Measurements from ENCODE around the gene EML6. TPM values are rescaled to one million over a fixed set of nuclear protein-coding genes. Genes with fewer than 3 reads are reported as not detected.

EML6 gene
- polyA plus RNA-seq, 1 donor (not counting 4 experiments of a cell fraction or from before 2014, with no cell fraction given): 0.96 TPM

DNA sequence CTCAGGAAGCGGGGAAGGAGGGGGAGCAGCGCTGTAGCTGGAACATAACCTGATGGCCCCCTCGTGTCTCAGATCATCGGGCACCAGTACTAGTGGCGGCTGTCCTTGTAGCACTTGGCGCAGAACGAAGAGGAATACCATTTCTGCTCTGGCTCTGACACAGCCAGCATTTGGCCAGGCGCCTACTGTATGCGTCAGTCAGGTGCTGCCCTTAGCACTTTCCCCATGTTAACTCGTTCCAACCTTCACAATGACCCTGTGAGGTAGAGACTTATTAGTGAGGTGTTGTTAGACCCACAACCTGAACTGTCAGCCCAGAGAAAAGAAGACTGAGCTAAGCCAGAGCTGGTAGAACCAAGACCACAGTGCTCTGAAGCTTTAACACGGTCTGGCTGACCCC, 47.7 kb upstream of the EML6 start:
- DNase-seq (ENCODE audit: low read depth, low spot score) (no peak), FAIRE-seq (no peak)
- dilution Hi-C loops (cut with MboI; ENCODE audit: extremely low pct_ligation_motif_present, low sequenced_read_pairs): no loop called here
- no peaks in the 10 kb centered on the region for H3K79me2 ChIP-seq (ENCODE audit: control insufficient read depth, insufficient read depth, low read length)
- TF ChIP-seq, protein P1, sequence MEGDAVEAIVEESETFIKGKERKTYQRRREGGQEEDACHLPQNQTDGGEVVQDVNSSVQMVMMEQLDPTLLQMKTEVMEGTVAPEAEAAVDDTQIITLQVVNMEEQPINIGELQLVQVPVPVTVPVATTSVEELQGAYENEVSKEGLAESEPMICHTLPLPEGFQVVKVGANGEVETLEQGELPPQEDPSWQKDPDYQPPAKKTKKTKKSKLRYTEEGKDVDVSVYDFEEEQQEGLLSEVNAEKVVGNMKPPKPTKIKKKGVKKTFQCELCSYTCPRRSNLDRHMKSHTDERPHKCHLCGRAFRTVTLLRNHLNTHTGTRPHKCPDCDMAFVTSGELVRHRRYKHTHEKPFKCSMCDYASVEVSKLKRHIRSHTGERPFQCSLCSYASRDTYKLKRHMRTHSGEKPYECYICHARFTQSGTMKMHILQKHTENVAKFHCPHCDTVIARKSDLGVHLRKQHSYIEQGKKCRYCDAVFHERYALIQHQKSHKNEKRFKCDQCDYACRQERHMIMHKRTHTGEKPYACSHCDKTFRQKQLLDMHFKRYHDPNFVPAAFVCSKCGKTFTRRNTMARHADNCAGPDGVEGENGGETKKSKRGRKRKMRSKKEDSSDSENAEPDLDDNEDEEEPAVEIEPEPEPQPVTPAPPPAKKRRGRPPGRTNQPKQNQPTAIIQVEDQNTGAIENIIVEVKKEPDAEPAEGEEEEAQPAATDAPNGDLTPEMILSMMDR (optimal IDR thresholded peaks at IDR 0.05 in 1 of 3, IDR thresholded peaks at IDR 0.05 in 1 of 3, conservative IDR thresholded peaks at IDR 0.05 in 1 of 3; ENCODE audit: extremely low read depth in 1 of 3, insufficient read depth in 2 of 3, low read length in 3 of 3): no peak
- TF ChIP-seq EZH2 (IDR thresholded peaks at IDR 0.05; ENCODE audit: low read length): no peak
- H3K27me3 ChIP-seq (ENCODE audit: control insufficient read depth, extremely low read depth, insufficient read depth, low read length): no peaks in the 10 kb centered on the region
- no peak overlapping the region for H3K9ac ChIP-seq (ENCODE audit: control insufficient read depth, extremely low read depth, insufficient read depth, low read length)
- no peaks in the 10 kb centered on the region for H4K20me1 ChIP-seq (ENCODE audit: control insufficient read depth, extremely low read depth, insufficient read depth, low read length)
- H3K9me1 ChIP-seq (ENCODE audit: control insufficient read depth, extremely low read depth, insufficient read depth, low read length): no peaks in the 10 kb centered on the region
- no peak overlapping the region for H3K4me2 ChIP-seq (ENCODE audit: control insufficient read depth, extremely low read depth, insufficient read depth, low read depth, low read length)
- peaks cover 35% of the 10 kb centered on the region for H3K4me1 ChIP-seq (ENCODE audit: control insufficient read depth, extremely low read depth, insufficient read depth, low read length)
- H3K27ac ChIP-seq (ENCODE audit: control insufficient read depth, insufficient read depth, low read length): no peak overlapping the region
- no peaks in the 10 kb centered on the region for H3K9me3 ChIP-seq (ENCODE audit: control insufficient read depth, low read depth, low read length)
- H2AFZ ChIP-seq (ENCODE audit: control insufficient read depth, low read length): no peak overlapping the region
- peaks cover 0 to under 1% of the 10 kb centered on the region in 2 experiments for H3K36me3 ChIP-seq (ENCODE audit: control insufficient read depth in 2 of 2, extremely low read depth in 1 of 2, insufficient read depth in 2 of 2, low read length in 2 of 2)
- H3K4me3 ChIP-seq (ENCODE audit: control insufficient read depth in 2 of 3, extremely low read depth in 1 of 3, insufficient read depth in 2 of 3, low read depth in 1 of 3, low read length in 3 of 3): no peak overlapping the region

DNA sequence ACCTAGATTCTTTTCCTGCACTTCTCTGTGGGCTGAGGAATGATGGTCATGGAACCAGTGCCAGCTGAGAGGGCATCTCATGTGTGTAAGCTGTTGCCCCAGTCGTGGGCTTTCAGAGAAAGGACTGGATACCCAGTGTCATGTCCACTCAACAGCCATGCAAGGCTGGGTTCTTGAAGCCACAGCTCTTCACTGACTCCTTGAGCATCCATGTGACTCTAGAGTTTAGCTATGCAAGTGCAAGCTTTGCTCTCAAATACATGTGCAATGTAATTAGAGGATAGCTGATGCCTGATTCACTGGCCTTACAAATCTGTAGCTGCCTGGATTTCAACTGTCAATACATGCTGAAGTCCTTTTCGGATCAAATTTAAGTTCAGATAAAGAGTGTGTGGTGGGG, 46.8 kb upstream of the EML6 start:
- Histone ChIP-seq H3K4me3 (ENCODE audit: control insufficient read depth in 2 of 3, extremely low read depth in 1 of 3, insufficient read depth in 2 of 3, low read depth in 1 of 3, low read length in 3 of 3) (no peak overlapping the region), H3K9me3 (ENCODE audit: control insufficient read depth, low read depth, low read length) (no peaks in the 10 kb centered on the region), H3K79me2 (ENCODE audit: control insufficient read depth, insufficient read depth, low read length) (no peaks in the 10 kb centered on the region), H3K9ac (ENCODE audit: control insufficient read depth, extremely low read depth, insufficient read depth, low read length) (no peak overlapping the region), H3K36me3 (ENCODE audit: control insufficient read depth in 2 of 2, extremely low read depth in 1 of 2, insufficient read depth in 2 of 2, low read length in 2 of 2) (no peaks in the 10 kb centered on the region), H3K4me1 (ENCODE audit: control insufficient read depth, extremely low read depth, insufficient read depth, low read length) (peaks cover 36% of the 10 kb centered on the region), H4K20me1 (ENCODE audit: control insufficient read depth, extremely low read depth, insufficient read depth, low read length) (no peaks in the 10 kb centered on the region), H3K9me1 (ENCODE audit: control insufficient read depth, extremely low read depth, insufficient read depth, low read length) (no peaks in the 10 kb centered on the region), H3K27me3 (ENCODE audit: control insufficient read depth, extremely low read depth, insufficient read depth, low read length) (peaks cover 6% of the 10 kb centered on the region), H3K4me2 (ENCODE audit: control insufficient read depth, extremely low read depth, insufficient read depth, low read depth, low read length) (no peak overlapping the region), H2AFZ (ENCODE audit: control insufficient read depth, low read length) (no peak overlapping the region), H3K27ac (ENCODE audit: control insufficient read depth, insufficient read depth, low read length) (no peak overlapping the region)
- no peak for FAIRE-seq
- no peak for TF ChIP-seq EZH2 (IDR thresholded peaks at IDR 0.05; ENCODE audit: low read length)
- TF ChIP-seq, protein P1 (optimal IDR thresholded peaks at IDR 0.05 in 1 of 3, IDR thresholded peaks at IDR 0.05 in 1 of 3, conservative IDR thresholded peaks at IDR 0.05 in 1 of 3; ENCODE audit: extremely low read depth in 1 of 3, insufficient read depth in 2 of 3, low read length in 3 of 3): no peak
- no peak for DNase-seq (ENCODE audit: low read depth, low spot score)
- dilution Hi-C loops (cut with MboI; ENCODE audit: extremely low pct_ligation_motif_present, low sequenced_read_pairs): no loop called here

Measured in keratinocyte (primary cell).